HCT116 (cell line): ENCODE results near the gene RAP2C. TPM values are rescaled to one million over a fixed set of nuclear protein-coding genes. Genes with fewer than 3 reads are reported as not detected.

ENCODE experiments used
- total RNA-seq: library from RNA; stranded (reverse); gene quantifications from one replicate; pipeline ENCODE4 v1.2.1, GENCODE V29; 2021; ENCODE audit not compliant: unreplicated experiment

The RAP2C gene
- total RNA-seq, 1 experiment from 2014 or later: 19.9 TPM

Other genes with a start within 250 kb of the RAP2C start
- 30.5 TPM for gene STK26, start 196.1 kb downstream of the RAP2C start, total RNA-seq
- not detected for gene FRMD7, start 91.4 kb downstream of the RAP2C start, total RNA-seq